ENCODE results near the gene ANAPC2. TPM values are rescaled to one million over a fixed set of nuclear protein-coding genes. Genes with fewer than 3 reads are reported as not detected.

The ANAPC2 gene
- polyA plus RNA-seq, 10 donors = 21.2 to 36.5 (median 29.2) TPM

DNA sequence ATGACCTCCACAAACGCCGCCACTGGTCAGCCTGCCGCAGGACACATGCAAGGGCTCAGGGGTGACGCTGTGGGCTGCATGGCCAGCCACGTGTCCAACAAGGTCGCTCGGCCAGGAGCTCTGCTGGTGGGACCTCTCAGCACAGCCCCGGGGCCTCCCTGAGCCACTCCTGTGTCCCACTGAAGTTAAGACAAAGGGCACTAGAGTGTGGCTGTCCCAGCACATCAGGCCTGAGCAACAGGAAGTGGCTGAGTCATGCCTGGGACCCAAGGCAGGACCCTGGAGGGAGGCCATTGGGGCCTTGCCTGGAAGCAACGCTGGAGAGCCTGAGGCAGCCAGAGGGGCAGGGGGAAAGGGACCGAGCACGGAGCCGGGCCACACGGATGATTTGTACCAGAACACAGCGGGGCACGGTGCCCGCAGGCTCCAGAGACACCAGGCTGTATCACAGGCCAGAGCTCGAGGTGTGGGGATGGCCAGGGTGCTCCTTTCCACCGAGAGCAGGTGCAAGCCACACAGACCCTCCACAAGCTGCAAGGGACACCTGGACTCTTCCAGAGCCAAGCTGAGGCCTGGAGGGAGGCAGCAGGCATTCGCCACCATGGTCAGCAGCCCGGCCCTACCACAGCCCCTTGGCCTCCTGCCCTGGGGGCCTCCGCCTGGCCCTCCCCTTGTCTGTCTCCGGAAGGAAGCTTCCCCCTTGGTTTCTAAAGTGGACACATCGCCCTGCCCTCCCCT, 10.0 kb downstream of the ANAPC2 start:
- no peak for DNase-seq

DNA sequence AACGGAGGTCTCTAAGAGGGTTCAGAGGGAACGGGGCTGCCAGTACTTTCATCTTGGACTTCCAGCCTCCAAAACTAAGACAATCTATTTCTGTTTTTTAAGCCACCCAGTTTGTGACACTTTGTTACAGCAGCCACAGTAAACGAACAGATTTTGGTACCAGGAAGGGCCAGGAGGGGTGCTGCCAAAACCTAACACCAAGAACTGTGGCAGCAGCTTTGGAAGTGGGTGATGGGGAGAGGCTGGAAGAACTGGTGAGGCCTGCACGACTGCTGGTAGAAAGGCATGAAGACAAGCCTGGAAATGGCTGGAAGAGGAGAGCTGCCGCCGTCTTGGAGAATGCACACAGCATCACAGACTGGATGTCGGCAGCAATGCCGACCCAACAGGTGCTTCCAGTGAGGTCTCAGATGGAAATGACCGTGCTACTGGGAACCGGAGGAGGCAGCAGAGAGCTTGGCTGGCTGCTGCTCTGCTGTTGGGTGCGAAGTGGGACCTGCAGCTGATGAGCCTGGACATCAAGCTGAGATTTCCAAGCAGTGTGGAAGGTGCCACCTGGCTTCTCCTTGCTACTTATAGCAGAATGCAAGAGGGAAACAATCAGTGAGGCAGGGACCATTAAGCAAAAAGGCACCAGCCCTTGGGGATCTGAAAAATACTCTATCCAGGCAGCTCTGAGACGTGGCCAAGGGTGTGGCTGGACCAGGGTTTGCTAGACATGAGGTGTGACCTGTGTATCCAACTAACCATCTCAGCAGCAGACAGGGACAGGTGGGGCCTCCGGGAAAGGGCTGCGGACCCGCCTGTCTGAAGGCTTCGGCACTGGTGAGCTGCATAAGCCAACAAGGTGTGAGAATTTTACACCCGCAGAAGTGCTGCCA, 11.8 kb downstream of the ANAPC2 start:
- no peak for DNase-seq

DNA sequence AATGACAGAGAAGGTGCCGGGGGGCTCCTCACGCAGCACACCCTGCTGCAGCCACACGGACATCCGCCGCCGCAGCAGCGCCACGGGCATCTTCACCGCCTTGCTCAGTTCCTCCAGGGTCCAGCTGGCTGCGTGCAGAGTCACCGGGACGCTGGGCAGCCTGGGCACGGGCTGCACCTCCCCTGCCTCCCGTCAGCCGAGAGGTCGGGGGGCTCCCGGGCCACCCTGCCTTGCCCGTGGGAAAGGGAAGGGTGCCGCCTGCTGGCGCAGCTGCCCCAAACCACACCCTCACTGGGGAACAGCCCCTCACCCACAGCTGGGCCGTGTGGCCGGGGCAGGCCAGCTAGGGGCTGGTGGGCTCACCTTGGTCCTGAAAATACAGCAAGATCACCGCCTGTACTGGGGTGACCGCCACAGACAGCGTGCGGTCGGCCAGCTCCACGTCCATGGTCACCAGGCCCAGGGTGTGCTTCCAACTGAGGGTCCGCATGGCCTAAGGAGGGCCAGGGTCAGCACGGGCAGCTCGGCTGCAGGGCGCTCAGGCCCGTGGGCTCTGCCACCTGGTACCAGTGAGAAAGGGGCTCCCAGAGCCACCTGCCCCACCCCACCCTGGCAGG, 12.9 kb downstream of the ANAPC2 start:
- DNase-seq = no peak

DNA sequence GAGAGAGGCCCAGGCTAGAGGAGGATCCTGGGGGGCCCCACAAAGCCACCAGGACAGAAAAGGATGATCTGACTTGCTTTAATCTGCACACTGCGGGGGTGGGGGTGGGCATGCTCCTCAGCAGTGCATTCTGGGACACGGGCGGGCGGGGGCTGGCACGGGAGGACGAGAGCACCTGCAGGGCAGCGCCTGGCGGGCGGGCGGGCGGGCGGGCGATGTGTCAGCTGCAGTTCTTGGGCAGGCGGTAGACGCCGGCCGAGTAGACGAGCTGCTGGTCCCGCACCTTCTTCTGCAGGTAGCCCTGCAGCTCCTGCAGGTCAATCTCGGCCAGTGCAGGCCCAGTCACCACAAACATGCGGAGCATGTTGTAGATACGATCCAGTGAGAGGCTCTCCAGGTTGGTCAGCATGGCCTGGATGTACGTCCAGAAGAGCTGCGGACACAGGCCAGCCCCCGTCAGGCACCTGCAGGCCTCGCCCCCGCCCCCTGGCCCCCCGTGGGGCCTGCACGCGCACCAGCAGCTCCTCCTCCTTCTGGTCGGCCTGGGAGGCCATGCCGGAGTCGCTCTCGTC, 13.6 kb downstream of the ANAPC2 start:
- DNase-seq = no peak

DNA sequence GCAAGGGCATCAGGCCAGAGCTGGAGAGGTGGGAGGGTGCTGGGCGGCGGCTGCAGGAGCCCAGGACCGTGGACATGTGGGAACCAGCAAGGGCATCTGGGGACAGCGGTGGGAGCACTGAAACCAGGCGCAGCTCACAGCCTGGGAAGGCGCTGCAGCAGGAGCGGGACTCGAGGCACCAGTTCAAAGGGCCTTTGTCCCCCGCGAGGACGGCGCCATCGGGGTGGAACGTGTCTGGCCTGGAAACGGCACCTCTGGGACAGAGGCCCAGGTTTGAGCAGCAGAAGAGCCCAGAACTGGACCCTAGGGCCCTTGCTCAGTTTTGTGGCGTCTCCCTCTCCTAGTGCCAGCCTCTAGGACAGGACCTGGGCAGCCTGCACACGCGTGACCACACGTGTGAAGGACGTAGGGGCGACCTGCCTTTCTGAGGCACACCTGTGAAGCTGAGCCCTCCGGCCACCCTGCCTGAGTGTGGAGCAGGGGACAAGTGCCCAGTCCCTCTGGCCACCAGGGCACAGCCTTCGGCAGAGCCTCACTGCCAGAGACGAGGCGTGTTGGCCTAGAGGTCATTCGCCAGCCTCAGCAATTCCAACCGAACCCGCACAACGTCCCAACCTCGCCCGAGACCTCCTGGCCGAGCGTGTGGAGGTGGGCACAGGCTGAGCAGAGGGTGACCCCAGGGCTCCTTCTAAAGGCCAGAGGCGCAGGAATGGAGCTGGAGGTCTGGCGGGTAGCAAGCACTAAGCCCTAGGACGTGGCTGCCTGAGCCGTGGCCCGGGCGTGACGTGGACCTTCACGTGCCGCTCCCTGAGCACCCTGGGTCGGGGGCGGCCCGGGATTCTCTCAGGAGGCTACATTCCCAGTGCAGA, 14.3 kb downstream of the ANAPC2 start:
- no peak for DNase-seq

DNA sequence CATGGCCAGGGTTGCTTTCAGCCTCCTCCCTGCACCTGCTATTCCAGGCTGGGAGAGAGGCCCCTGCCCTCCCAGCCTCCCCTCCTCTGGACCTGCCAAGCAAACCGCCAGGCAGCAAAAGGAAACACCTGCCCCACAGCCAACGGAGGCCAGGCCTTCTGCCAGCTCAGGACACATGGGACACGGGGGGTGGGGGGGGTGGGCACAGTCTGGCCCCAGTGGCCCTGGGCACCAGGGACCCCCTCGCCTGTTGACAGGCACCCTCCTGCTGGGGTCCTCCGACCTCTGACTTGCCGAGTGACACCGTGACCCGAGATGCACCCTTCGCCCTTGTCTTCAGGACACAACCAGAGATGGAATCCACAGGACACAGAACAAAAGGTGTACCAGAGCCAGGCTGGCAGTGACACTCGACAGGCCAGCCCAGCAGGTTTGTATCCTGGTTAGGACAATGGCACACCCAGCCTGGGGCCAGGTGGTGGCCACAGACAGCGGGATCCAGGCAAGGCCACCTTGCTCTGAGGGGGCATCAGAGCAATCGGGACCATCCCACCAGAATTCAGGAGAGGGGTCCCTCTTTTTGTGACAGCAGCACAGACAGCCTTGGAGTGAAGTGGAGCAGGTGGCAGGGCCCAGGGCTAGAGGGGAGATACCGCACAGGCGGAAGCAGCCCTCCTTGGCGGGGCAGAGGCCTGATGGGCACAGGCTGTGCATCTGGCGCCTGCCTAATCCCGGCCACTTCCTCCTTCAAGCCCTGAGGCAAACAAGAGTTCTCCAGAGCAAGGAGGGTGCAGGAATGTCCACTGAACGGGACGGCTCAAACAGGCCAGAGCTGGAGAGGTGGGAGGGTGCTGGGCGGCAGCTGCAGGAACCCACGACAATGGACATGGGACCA, 15.2 kb downstream of the ANAPC2 start:
- no peak for DNase-seq

DNA sequence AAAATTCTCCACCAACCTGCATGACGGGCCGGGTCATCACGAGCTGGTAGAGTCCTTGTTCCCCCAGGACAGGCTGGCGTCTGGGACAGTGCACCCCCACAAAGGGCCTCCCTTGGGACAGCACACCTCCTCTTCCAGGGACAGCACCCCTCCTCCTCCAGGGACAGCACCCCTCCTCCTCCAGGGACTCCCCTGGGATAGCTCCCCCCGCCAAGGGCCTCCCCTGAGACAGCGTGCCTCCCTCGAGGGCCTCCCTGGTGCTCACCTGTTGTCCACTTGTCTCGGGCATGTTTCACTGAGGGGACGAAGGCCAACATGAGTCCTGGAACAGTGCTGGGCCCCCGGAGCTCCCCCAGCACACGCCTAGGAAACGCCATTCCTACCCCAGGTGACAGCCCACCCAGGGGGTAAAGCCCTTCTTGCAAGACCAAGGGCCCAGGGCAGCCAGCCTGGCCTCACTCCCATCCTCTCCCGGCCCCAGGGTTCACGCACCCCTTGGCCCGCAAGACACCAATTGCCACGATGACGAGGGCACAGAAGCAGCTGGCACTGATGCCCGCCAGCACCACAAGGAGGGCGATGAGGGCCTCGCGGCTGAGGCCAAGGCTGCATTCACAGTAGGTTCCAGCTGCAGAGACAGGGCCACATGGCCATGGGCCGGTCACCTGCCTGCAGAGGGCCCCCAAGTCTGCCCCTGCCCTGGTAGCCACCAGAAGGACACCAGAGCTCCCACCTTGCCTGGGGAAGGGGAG, 17.0 kb downstream of the ANAPC2 start:
- DNase-seq = no peak

DNA sequence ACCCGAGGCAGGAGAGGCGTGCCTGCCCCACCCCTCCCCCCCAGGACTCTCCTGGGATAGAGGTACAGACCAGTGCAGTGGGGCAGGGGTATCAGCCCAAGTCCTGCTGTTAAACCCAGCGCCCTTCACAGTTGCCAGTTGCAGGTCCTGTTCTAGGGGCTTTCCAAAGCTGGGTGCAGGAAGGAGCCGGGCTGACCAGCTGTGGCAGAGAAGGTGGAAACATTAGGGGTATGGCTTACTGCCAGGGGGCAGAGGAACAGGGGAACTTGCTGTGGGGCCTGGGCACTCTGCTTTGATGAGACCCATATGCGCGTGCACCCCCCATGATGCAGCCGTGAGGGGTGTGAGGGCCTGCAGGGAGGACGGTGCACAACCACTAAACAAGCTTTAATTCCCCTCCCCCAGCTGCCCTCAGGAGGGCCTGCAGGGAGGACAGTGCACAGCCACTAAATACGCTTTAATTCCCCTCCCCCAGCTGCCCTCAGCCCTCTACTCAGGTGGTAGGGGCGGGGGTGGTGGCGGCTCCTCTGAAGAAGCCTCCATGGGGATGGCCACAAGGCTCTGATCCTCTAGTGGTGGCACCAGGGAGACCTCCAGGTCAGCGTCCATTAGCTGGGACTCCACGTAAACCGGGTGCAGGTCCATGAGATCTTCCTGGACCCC, 17.7 kb downstream of the ANAPC2 start:
- no peak for DNase-seq

DNA sequence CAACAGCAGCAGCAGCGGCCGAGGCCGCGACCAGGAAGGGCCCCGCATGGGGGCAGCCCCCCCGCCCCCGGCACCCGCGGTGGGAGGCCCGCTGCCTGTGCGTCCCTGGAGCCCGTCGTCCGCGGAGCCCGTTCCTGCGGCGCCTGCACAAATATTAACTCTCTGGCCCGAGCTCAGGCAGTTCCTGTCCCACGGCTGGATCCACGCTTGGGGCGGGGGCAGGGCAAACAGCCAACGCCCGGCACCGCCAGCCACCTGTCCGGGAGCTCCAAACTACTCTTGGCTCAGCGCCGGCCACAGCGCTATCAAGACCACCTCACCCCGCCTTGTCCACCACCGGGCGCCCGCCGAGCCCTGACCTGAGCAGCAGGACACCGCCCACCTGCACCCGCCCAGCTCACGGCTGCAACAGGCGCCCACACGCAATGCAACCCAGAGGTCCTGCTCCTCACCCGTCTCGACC, 18.4 kb downstream of the ANAPC2 start, which contains the start of gene LRRC26:
Gene LRRC26, minus strand, starts transcription at position 156 of the 463 bp plus-strand sequence. Its CDS starts 108 bp downstream, at position 48.
- DNase-seq = no peak

DNA sequence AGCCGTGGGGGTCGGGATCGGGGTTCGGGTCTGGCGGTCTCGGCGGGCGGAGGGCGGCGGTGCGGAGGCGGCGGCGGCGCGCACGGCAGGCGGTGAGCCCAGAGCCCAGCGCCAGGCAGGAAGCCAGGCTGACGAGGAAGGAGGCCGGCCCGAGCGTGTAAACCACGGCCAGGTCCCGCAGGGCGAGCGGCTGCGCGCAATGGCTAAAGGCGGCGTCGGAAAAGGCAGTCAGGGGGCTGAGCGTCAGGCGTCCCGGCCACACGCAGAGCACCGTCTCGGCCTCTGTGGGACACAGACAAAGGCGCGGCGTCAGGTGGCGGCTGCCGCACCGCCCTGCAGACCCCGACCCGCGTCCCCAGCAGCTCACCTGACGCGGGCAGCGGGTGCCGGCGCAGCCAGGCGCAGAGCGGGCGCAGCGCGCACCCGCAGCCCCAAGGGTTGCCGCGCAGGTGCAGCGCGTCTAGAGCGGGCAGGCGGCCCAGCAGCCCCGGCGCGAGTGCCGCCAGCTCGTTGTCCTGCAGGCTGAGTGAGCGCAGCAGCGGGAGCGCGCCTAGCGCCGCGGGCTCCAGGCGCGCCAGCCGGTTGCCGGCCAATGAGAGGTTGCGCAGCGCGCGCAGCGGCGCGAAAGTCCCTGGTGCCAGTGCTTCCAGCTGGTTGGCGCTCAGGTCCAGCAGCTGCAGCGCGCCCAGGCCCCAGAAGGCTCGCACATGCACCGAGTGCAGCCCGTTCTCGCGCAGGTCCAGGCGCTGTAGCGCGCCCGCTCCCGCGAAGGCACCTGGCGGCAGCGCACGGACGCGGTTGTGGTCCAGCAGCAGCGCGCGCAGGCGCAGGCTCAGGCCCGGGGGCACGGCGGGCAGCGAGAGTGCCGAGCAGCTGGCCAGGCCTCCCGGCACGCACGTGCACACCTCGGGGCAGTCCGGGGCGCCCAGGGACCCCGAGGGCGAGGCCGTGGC, 19.2 kb downstream of the ANAPC2 start:
- peak in 2 of 3 donors; percentile 40 to 67 for DNase-seq

DNA sequence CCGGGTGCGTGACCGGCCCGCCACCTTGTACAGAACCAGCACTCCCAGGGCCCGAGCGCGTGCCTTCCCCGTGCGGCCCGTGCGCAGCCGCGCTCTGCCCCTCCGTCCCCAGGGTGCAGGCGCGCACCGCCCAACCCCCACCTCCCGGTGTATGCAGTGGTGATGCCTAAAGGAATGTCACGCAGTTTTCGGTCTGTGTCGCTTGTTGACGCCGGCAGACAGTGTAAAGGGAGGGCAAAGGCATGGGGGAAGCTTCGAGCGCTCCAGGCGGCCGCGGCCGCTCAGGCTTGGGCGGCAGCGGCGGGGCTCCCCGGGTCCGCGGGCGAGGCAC, 19.8 kb downstream of the ANAPC2 start:
- peak in 1 of 3 donors; percentile 42 for DNase-seq

DNA sequence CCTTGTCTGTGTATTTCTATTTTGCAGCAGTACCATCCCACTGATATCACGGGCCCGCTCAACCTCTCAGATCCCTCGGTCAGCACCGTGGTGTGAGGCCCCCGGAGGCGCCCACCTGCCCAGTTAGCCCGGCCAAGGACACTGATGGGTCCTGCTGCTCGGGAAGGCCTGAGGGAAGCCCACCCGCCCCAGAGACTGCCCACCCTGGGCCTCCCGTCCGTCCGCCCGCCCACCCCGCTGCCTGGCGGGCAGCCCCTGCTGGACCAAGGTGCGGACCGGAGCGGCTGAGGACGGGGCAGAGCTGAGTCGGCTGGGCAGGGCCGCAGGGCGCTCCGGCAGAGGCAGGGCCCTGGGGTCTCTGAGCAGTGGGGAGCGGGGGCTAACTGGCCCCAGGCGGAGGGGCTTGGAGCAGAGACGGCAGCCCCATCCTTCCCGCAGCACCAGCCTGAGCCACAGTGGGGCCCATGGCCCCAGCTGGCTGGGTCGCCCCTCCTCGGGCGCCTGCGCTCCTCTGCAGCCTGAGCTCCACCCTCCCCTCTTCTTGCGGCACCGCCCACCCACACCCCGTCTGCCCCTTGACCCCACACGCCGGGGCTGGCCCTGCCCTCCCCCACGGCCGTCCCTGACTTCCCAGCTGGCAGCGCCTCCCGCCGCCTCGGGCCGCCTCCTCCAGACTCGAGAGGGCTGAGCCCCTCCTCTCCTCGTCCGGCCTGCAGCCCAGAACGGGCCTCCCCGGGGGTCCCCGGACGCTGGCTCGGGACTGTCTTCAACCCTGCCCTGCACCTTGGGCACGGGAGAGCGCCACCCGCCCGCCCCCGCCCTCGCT, 20.4 kb downstream of the ANAPC2 start:
- no peak for DNase-seq

DNA sequence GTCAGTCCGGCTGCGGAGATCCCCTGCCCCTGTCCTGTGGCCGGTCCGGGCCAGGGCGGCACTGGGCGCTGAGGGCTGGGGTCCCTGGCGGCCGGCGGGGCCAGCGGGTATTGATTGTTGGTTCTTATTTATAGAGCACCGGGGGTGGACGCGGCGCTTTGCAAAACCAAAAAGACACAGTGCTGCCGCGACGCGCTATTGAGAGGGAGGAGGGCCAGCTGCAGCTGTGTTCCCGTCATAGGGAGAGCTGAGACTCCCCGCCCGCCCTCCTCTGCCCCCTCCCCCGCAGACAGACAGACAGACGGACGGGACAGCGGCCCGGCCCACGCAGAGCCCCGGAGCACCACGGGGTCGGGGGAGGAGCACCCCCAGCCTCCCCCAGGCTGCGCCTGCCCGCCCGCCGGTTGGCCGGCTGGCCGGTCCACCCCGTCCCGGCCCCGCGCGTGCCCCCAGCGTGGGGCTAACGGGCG, 21.0 kb downstream of the ANAPC2 start:
- DNase-seq = no peak

DNA sequence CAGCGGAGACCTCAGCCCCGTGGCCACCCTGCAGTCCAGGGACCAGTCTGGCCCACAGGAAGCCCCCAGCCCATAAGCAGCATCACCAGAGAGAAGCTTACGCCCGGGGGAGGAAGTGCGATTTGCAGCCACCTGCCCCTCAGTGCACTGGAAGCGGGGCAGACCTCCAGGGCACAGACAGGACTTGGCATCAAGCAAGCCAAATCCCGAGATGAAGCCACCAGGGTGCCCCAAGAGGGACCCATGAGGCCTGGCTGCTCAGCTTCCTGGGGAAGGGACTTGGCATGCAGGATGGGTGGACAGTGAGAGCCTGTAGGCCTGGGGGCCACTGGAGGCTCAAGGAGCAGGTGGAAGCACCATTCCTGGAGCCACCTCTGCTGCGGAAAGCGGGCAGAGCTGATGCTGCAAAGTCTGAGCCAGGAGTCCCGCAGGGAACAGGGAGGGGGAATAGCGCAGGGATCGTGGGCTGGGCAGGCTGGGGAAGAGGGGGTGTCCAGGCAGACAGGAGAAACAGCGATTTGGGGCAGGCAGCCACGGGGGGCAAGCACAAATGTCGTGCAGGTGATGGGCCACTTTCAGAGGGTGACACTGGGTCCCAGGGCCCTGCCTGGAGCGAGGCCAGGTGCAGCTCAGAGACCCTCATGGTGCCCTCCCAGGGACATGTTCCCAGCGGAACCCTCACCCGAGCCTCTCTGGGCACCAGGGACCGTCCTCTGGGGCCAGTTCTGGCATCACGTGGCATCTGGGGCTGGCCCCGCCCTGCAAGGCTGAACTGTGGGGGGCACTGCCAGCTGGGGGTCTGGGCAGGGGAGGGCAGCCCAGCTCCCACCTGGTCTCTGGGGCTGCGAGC, 21.8 kb downstream of the ANAPC2 start:
- no peak for DNase-seq

DNA sequence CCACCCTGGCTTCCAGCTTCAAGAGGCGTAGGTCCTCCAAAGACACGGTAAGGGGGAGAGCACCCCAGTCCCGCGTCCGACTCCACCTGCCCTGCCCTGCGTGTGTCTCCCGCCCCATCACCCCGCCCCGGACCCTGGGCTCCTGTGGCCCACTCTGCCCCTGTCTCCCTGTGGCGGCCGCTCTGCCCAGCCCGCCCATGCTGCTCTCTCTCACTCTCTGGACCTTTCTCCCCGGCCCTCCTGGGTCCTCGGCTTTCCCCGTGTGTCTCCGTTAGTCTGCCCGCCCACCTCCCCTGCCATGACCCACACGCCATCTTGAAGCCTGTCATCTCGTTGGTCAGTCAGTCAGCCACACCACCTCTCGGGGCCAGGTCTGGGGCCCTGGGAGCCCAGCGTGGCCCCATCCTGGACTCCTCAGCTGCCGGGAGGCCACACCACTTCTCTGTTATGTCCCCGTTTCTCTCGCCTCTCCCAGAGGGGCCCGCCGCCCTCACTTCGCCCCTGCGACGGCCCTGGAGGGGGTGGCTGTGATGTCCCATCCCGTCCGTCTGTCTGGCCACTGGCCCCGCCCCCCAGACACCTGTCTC, 23.0 kb downstream of the ANAPC2 start:
- DNase-seq = no peak

Data from muscle of back (tissue), 11 donors.